K562 (cell line): ENCODE data around the gene OR51F1. TPM values are rescaled to one million over a fixed set of nuclear protein-coding genes. Genes with fewer than 3 reads are reported as not detected.
A peak's percentile ranks its signal among the peaks of the same experiment; 100 is the strongest.
"Not testable (repeated sequence)": the region's sequence is repeated elsewhere in the genome, so short reads cannot be mapped to it uniquely, and the experiment has no call there.

ENCODE experiments used
- ATAC-seq: fragments of 200-7000 bp; cut with Tn5 transposase; 3 replicates; pipeline ENCODE4 v1.9.1; 2020; ENCODE audit warnings: moderate library complexity
- BruUV-seq: library from RNA; stranded (reverse); fragments of 400-500 nt; replicated peaks from 2 replicates; lab custom pipeline; 2021; lab: Mats Ljungman, UMichigan
- CTCF ChIA-PET: fragments of 300-600 bp; formaldehyde crosslinking; extraction: SDS; loops from one replicate; lab custom pipeline; 2021; ENCODE audit warnings: low intra/inter-chr PET ratio; lab: Yijun Ruan, JAX
- POLR2A ChIA-PET: fragments of 300-600, 350-650 bp; sonication (Branson Sonifier 250); formaldehyde crosslinking; extraction: SDS; loops from one replicate; lab custom pipeline; 2021; ENCODE audit warnings: antibody characterized with exemption, inconsistent platforms; lab: Yijun Ruan, JAX
- DNase-seq, 4 experiments: peaks; one replicate each; pipeline versions ENCODE4 v3.0.0 to v3.0.0-alpha.2; 2011 to 2018; ENCODE audit warnings: low spot score in 3 of 4, mixed read lengths in 3 of 4; ENCODE audit errors: extremely low read depth in 1 of 4
- FAIRE-seq: peaks from 2 replicates; lab custom pipeline; 2011; peaks lifted over from hg19 to GRCh38; lab: Jason Lieb, UNC
- H2AFZ ChIP-seq: 2 replicates; pipeline ENCODE4 v1.6.0; 2011; ENCODE audit warnings: low read depth, low read length, control low read depth, inconsistent platforms
- H3K27ac ChIP-seq: fragments of 200-600 bp; 3 replicates; pipeline ENCODE4 v1.8.0; 2011; ENCODE audit warnings: low read depth, mild to moderate bottlenecking, control low read depth, inconsistent platforms, low read length, moderate library complexity, mixed read lengths; ENCODE audit errors: extremely low read depth
- H3K27me3 ChIP-seq, 2 experiments: fragments of 300-600 bp in 1 of 2; 2 replicates in 1 of 2; 3 replicates in 1 of 2; pipeline versions ENCODE4 v1.6.0 to v1.8.0; 2011; ENCODE audit warnings: inconsistent platforms in 2 of 2, low read length in 2 of 2, mild to moderate bottlenecking in 1 of 2, mixed read lengths in 1 of 2, moderate library complexity in 1 of 2; ENCODE audit not compliant: control insufficient read depth in 2 of 2, insufficient read depth in 2 of 2
- H3K36me3 ChIP-seq: fragments of 300-600 bp; 3 replicates; pipeline ENCODE4 v1.8.0; 2011; ENCODE audit warnings: mild to moderate bottlenecking, low read length, inconsistent platforms; ENCODE audit not compliant: control insufficient read depth, insufficient read depth
- H3K4me1 ChIP-seq, 2 experiments: fragments of 200-600 bp in 1 of 2; replicated peaks in 1 of 2; 2 replicates in 1 of 2; 3 replicates in 1 of 2; pipeline versions ENCODE4 v1.5.1 to v1.8.0; 2011; ENCODE audit warnings: inconsistent platforms in 2 of 2, low read length in 2 of 2, mild to moderate bottlenecking in 1 of 2, mixed read lengths in 1 of 2, moderate library complexity in 1 of 2; ENCODE audit not compliant: control insufficient read depth in 2 of 2, insufficient read depth in 2 of 2
- H3K4me2 ChIP-seq: 2 replicates; pipeline ENCODE4 v1.6.1; 2011; ENCODE audit warnings: low read length, control low read depth, inconsistent platforms, mixed read lengths; ENCODE audit not compliant: insufficient read depth
- H3K4me3 ChIP-seq: fragments of 200-600 bp; sonication (generic), shearing (Covaris generic); 2 replicates; pipeline ENCODE4 v1.5.1; 2016; ENCODE audit warnings: control low read depth, inconsistent platforms
- H3K79me2 ChIP-seq: fragments of 200-600 bp; 3 replicates; pipeline ENCODE4 v1.8.0; 2011; ENCODE audit warnings: low read length, inconsistent platforms; ENCODE audit not compliant: control insufficient read depth, insufficient read depth
- H3K9ac ChIP-seq, 2 experiments: 2 replicates each; pipeline versions ENCODE4 v1.6.0 to v1.6.1; 2011; ENCODE audit warnings: low read depth in 2 of 2, low read length in 2 of 2, control low read depth in 1 of 2, inconsistent platforms in 1 of 2, mild to moderate bottlenecking in 1 of 2, mixed read lengths in 1 of 2; ENCODE audit not compliant: insufficient read depth in 1 of 2
- H3K9me1 ChIP-seq: one replicate; pipeline ENCODE4 v1.6.0; 2011; ENCODE audit warnings: inconsistent platforms, mild to moderate bottlenecking, low read length, moderate library complexity; ENCODE audit not compliant: control insufficient read depth, insufficient read depth
- H3K9me3 ChIP-seq: replicated peaks from 2 replicates; pipeline ENCODE4 v1.5.1; 2011; ENCODE audit warnings: low read depth, low read length, inconsistent platforms; ENCODE audit not compliant: control insufficient read depth, insufficient read depth
- H4K20me1 ChIP-seq: replicated peaks from 2 replicates; pipeline ENCODE4 v1.6.1; 2011; ENCODE audit warnings: low read length, inconsistent platforms, mixed read lengths; ENCODE audit not compliant: control insufficient read depth, insufficient read depth
- CTCF ChIP-seq, 3 experiments: IDR thresholded peaks in 2 of 3; conservative IDR thresholded peaks in 1 of 3; 2 replicates each; pipeline ENCODE4 v1.5.1; 2011 to 2012; ENCODE audit warnings: low read length in 3 of 3, mild to moderate bottlenecking in 3 of 3, control low read depth in 2 of 3, improper control_type of control experiment in 1 of 3, inconsistent platforms in 1 of 3, low read depth in 1 of 3, mixed read lengths in 1 of 3, moderate library complexity in 1 of 3; ENCODE audit not compliant: insufficient read depth in 2 of 3
- WGBS: fragments of 100-300 bp; shearing (Covaris generic); methylation state at CpG from one replicate; pipeline ENCODE4 v1.1.6; 2016; ENCODE audit warnings: low coverage, mixed read lengths; ENCODE audit not compliant: insufficient coverage; ENCODE audit errors: missing lambda C conversion rate; 5-methylcytosine and 5-hydroxymethylcytosine counted together
- in situ Hi-C: fragments of 300-500 bp; cut with MboI; formaldehyde crosslinking; loops from 4 replicates; pipeline ENCODE4 v1.15.0; 2018; ENCODE audit warnings: inconsistent platforms, mixed read lengths
- intact Hi-C: fragments of 100-400 bp; cut with micrococcal nuclease; formaldehyde crosslinking; loops from 2 replicates; pipeline ENCODE4 v1.14.2; 2022
- polyA plus RNA-seq, 8 experiments: library from polyadenylated mRNA; depleted of rRNA in 4 of 8; stranded (reverse) in 5 of 8; unstranded in 3 of 8; fragments of >200 nt; fragmentation: Nextera tagmentation in 2 of 8; fragmentation: Illumina TruSeq in 1 of 8; extraction: Ambion mirVana in 2 of 8; extraction: Trizol in 1 of 8; gene quantifications; 2 replicates each; pipeline versions ENCODE4 v1.2.1 to v1.2.3, GENCODE V29; 2011 to 2014; ENCODE audit warnings: inconsistent platforms in 1 of 8, missing spikeins in 1 of 8
- small RNA-seq: library from RNA; depleted of rRNA; stranded (forward); fragments of <200 nt; gene quantifications from one replicate; pipeline ENCODE3, GENCODE V24; 2014
- total RNA-seq, 7 experiments: library from RNA; depleted of rRNA in 6 of 7; stranded (reverse); fragments of >200 nt in 6 of 7; fragmentation: Illumina TruSeq in 2 of 7; extraction: Trizol in 2 of 7; gene quantifications; 2 replicates each; pipeline versions ENCODE4 v1.2.1 to v1.2.3, GENCODE V29; 2011 to 2021; ENCODE audit warnings: low replicate concordance in 1 of 7

OR51F1 gene
- total and polyA plus RNA-seq, 9 of the 15 experiments (the other 6 are each of a cell fraction or from before 2014, with no cell fraction given) = not detected

GRCh38 chr11:4722616-4723534, 46.9 kb downstream of the OR51F1 start:
- H4K20me1 ChIP-seq, H3K9me3 ChIP-seq, H2AFZ ChIP-seq, H3K9ac ChIP-seq, in situ Hi-C loops, FAIRE-seq, H3K9me1 ChIP-seq, H3K27ac ChIP-seq, BruUV-seq, H3K4me3 ChIP-seq, H3K79me2 ChIP-seq, POLR2A ChIA-PET, H3K36me3 ChIP-seq, ATAC-seq, H3K4me2 ChIP-seq, H3K4me1 ChIP-seq, CTCF ChIA-PET: not testable (repeated sequence)
- under 1% methylated on average over 30 of the region's 33 CpGs for WGBS
- peak in 1 of 4 experiments; percentile 20 for DNase-seq
- intact Hi-C loops = loop anchor here (5.0 to 10.0 kb wide), 2 partner anchors 86 to 272 kb away; partner anchors contain the start of genes OR51D1 and OR51L1
- peaks cover 0 to 31% of the 10 kb centered on the region in 2 experiments for H3K27me3 ChIP-seq
- TF ChIP-seq CTCF (IDR thresholded peaks at IDR 0.05 in 2 of 3, conservative IDR thresholded peaks at IDR 0.05 in 1 of 3; ENCODE audit: insufficient read depth in 2 of 3, low read depth in 1 of 3, low read length in 3 of 3) = peak; percentile 30 to 38 (median 31); a peak in 5 of 6 replicates

Small RNA genes lying within 50 kb of the gene (small RNA-seq; reads per million reads assigned to genes)
- not detected for gene RF00091

Other genes starting within 250 kb of the OR51F1 start
Only the 7 nearest of the 18 such genes appear.
- not detected in 2 replicates for gene OR51E1, start 126.0 kb downstream of the OR51F1 start, total RNA-seq (2014; rRNA removed)
- not detected in 2 replicates for gene OR51E1, start 126.0 kb downstream of the OR51F1 start, total RNA-seq (2014; rRNA removed; fragmentation: Illumina TruSeq; extraction: Trizol)
- 0.04 TPM in 1 of 2 replicates, not detected in the other for gene OR51E1, start 126.0 kb downstream of the OR51F1 start, total RNA-seq (2015; rRNA removed; fragmentation: Illumina TruSeq; extraction: Trizol)
- not detected in 2 replicates for gene OR51E1, start 126.0 kb downstream of the OR51F1 start, total RNA-seq (2021)
- gene OR51E1, start 126.0 kb downstream of the OR51F1 start, polyA plus RNA-seq (2011; rRNA removed) = 0.03 and 0.05 TPM in 2 replicates
- not detected in 2 replicates for gene OR51E1, start 126.0 kb downstream of the OR51F1 start, polyA plus RNA-seq (2014; fragmentation: Illumina TruSeq; extraction: Trizol)
- gene OR51E1, start 126.0 kb downstream of the OR51F1 start, polyA plus RNA-seq (2014; fragmentation: Nextera tagmentation; extraction: Ambion mirVana) = not detected
- gene OR51E1, start 126.0 kb downstream of the OR51F1 start, polyA plus RNA-seq (2014; rRNA removed) = not detected in 2 replicates
- gene OR51E2, start 72.1 kb downstream of the OR51F1 start, total RNA-seq (2014; rRNA removed) = not detected in 2 replicates
- gene OR51E2, start 72.1 kb downstream of the OR51F1 start, total RNA-seq (2014; rRNA removed; fragmentation: Illumina TruSeq; extraction: Trizol) = not detected in 2 replicates
- gene OR51E2, start 72.1 kb downstream of the OR51F1 start, total RNA-seq (2015; rRNA removed; fragmentation: Illumina TruSeq; extraction: Trizol) = not detected in 2 replicates
- not detected in 2 replicates for gene OR51E2, start 72.1 kb downstream of the OR51F1 start, total RNA-seq (2021)
- 0.07 TPM in 1 of 2 replicates, not detected in the other for gene OR51E2, start 72.1 kb downstream of the OR51F1 start, polyA plus RNA-seq (2011; rRNA removed)
- not detected in 2 replicates for gene OR51E2, start 72.1 kb downstream of the OR51F1 start, polyA plus RNA-seq (2014; fragmentation: Illumina TruSeq; extraction: Trizol)
- not detected for gene OR51E2, start 72.1 kb downstream of the OR51F1 start, polyA plus RNA-seq (2014; fragmentation: Nextera tagmentation; extraction: Ambion mirVana)
- gene OR51E2, start 72.1 kb downstream of the OR51F1 start, polyA plus RNA-seq (2014; rRNA removed) = not detected in 2 replicates
- not detected in 2 replicates for gene MMP26, start 65.2 kb downstream of the OR51F1 start, total RNA-seq (2014; rRNA removed)
- not detected in 2 replicates for gene MMP26, start 65.2 kb downstream of the OR51F1 start, total RNA-seq (2014; rRNA removed; fragmentation: Illumina TruSeq; extraction: Trizol)
- not detected in 2 replicates for gene MMP26, start 65.2 kb downstream of the OR51F1 start, total RNA-seq (2015; rRNA removed; fragmentation: Illumina TruSeq; extraction: Trizol)
- gene MMP26, start 65.2 kb downstream of the OR51F1 start, total RNA-seq (2021) = not detected in 2 replicates
- gene MMP26, start 65.2 kb downstream of the OR51F1 start, polyA plus RNA-seq (2011; rRNA removed) = not detected in 2 replicates
- not detected in 2 replicates for gene MMP26, start 65.2 kb downstream of the OR51F1 start, polyA plus RNA-seq (2014; fragmentation: Illumina TruSeq; extraction: Trizol)
- not detected for gene MMP26, start 65.2 kb downstream of the OR51F1 start, polyA plus RNA-seq (2014; fragmentation: Nextera tagmentation; extraction: Ambion mirVana)
- gene MMP26, start 65.2 kb downstream of the OR51F1 start, polyA plus RNA-seq (2014; rRNA removed) = not detected in 2 replicates
- gene OR52R1, start 34.4 kb upstream of the OR51F1 start, total RNA-seq (2014; rRNA removed) = not detected in 2 replicates
- gene OR52R1, start 34.4 kb upstream of the OR51F1 start, total RNA-seq (2014; rRNA removed; fragmentation: Illumina TruSeq; extraction: Trizol) = not detected in 2 replicates
- not detected in 2 replicates for gene OR52R1, start 34.4 kb upstream of the OR51F1 start, total RNA-seq (2015; rRNA removed; fragmentation: Illumina TruSeq; extraction: Trizol)
- not detected in 2 replicates for gene OR52R1, start 34.4 kb upstream of the OR51F1 start, total RNA-seq (2021)
- gene OR52R1, start 34.4 kb upstream of the OR51F1 start, polyA plus RNA-seq (2011; rRNA removed) = not detected in 2 replicates
- not detected in 2 replicates for gene OR52R1, start 34.4 kb upstream of the OR51F1 start, polyA plus RNA-seq (2014; fragmentation: Illumina TruSeq; extraction: Trizol)
- not detected for gene OR52R1, start 34.4 kb upstream of the OR51F1 start, polyA plus RNA-seq (2014; fragmentation: Nextera tagmentation; extraction: Ambion mirVana)
- not detected in 2 replicates for gene OR52R1, start 34.4 kb upstream of the OR51F1 start, polyA plus RNA-seq (2014; rRNA removed)
- not detected in 2 replicates for gene OR51F2, start 51.4 kb upstream of the OR51F1 start, total RNA-seq (2014; rRNA removed)
- gene OR51F2, start 51.4 kb upstream of the OR51F1 start, total RNA-seq (2014; rRNA removed; fragmentation: Illumina TruSeq; extraction: Trizol) = not detected in 2 replicates
- gene OR51F2, start 51.4 kb upstream of the OR51F1 start, total RNA-seq (2015; rRNA removed; fragmentation: Illumina TruSeq; extraction: Trizol) = not detected in 2 replicates
- not detected in 2 replicates for gene OR51F2, start 51.4 kb upstream of the OR51F1 start, total RNA-seq (2021)
- gene OR51F2, start 51.4 kb upstream of the OR51F1 start, polyA plus RNA-seq (2011; rRNA removed) = not detected in 2 replicates
- gene OR51F2, start 51.4 kb upstream of the OR51F1 start, polyA plus RNA-seq (2014; fragmentation: Illumina TruSeq; extraction: Trizol) = not detected in 2 replicates
- gene OR51F2, start 51.4 kb upstream of the OR51F1 start, polyA plus RNA-seq (2014; fragmentation: Nextera tagmentation; extraction: Ambion mirVana) = not detected
- not detected in 2 replicates for gene OR51F2, start 51.4 kb upstream of the OR51F1 start, polyA plus RNA-seq (2014; rRNA removed)
- gene OR51S1, start 79.3 kb upstream of the OR51F1 start, total RNA-seq (2014; rRNA removed) = not detected in 2 replicates
- not detected in 2 replicates for gene OR51S1, start 79.3 kb upstream of the OR51F1 start, total RNA-seq (2014; rRNA removed; fragmentation: Illumina TruSeq; extraction: Trizol)
- gene OR51S1, start 79.3 kb upstream of the OR51F1 start, total RNA-seq (2015; rRNA removed; fragmentation: Illumina TruSeq; extraction: Trizol) = not detected in 2 replicates
- gene OR51S1, start 79.3 kb upstream of the OR51F1 start, total RNA-seq (2021) = not detected in 2 replicates
- not detected in 2 replicates for gene OR51S1, start 79.3 kb upstream of the OR51F1 start, polyA plus RNA-seq (2011; rRNA removed)
- gene OR51S1, start 79.3 kb upstream of the OR51F1 start, polyA plus RNA-seq (2014; fragmentation: Illumina TruSeq; extraction: Trizol) = not detected in 2 replicates
- gene OR51S1, start 79.3 kb upstream of the OR51F1 start, polyA plus RNA-seq (2014; fragmentation: Nextera tagmentation; extraction: Ambion mirVana) = not detected
- not detected in 2 replicates for gene OR51S1, start 79.3 kb upstream of the OR51F1 start, polyA plus RNA-seq (2014; rRNA removed)
- not detected in 2 replicates for gene OR51T1, start 112.0 kb upstream of the OR51F1 start, total RNA-seq (2014; rRNA removed)
- gene OR51T1, start 112.0 kb upstream of the OR51F1 start, total RNA-seq (2014; rRNA removed; fragmentation: Illumina TruSeq; extraction: Trizol) = not detected in 2 replicates
- gene OR51T1, start 112.0 kb upstream of the OR51F1 start, total RNA-seq (2015; rRNA removed; fragmentation: Illumina TruSeq; extraction: Trizol) = not detected in 2 replicates
- gene OR51T1, start 112.0 kb upstream of the OR51F1 start, total RNA-seq (2021) = not detected in 2 replicates
- gene OR51T1, start 112.0 kb upstream of the OR51F1 start, polyA plus RNA-seq (2011; rRNA removed) = not detected in 2 replicates
- not detected in 2 replicates for gene OR51T1, start 112.0 kb upstream of the OR51F1 start, polyA plus RNA-seq (2014; fragmentation: Illumina TruSeq; extraction: Trizol)
- gene OR51T1, start 112.0 kb upstream of the OR51F1 start, polyA plus RNA-seq (2014; fragmentation: Nextera tagmentation; extraction: Ambion mirVana) = not detected
- gene OR51T1, start 112.0 kb upstream of the OR51F1 start, polyA plus RNA-seq (2014; rRNA removed) = not detected in 2 replicates